NCI-H2227 treated with DMSO at 0.1 percent for 48 hours (cell line): ENCODE results near the gene SLC22A14.
"Not testable (repeated sequence)": the region's sequence is repeated elsewhere in the genome, so short reads cannot be mapped to it uniquely, and the experiment has no call there.

Source experiments
- DNase-seq: peaks from one replicate; lab custom pipeline; 2025; lab: John Stamatoyannopoulos, UW

SLC22A14 gene

DNA sequence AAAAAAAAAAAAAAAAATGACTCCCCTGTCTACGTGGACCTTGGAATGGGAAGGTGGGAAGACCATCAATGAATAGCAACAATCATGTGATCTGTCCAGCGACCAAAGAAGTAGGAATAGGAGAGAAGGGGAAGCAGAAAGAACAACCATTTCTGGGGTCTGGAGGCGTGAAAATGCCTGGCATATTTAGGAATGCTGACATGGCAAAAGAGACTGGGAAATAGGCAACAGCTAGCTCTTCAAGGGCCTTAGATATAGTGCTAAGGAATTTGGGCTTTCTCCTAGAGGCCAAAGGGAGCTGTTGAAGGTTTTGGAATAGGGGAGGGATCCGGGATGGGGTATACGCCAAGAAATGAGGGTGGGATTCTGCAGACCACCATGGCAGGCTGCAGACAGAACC lies 10.5 kb upstream of the SLC22A14 start:
- no peak for DNase-seq

- DNase-seq: no peak
Observed at GRCh38 chr3:38274864-38275649, 7.0 kb upstream of the SLC22A14 start.

DNA sequence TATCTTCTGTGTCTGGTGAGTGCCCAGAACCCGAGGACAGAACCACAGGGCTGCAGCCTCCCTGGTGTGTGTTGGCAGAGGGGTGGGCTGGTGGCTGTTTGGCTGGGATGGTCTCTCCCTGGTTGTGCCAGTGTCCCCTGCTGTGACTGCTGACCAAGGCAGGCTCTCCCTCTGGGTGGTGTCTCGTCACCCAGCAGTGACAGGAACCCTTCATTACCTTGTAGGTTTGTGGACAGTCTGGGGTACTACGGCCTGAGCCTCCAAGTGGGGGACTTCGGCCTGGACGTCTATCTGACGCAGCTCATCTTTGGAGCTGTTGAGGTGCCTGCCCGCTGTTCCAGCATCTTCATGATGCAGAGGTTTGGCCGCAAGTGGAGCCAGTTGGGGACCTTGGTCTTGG lies 6.4 kb upstream of the SLC22A14 start:
- DNase-seq: no peak

DNA sequence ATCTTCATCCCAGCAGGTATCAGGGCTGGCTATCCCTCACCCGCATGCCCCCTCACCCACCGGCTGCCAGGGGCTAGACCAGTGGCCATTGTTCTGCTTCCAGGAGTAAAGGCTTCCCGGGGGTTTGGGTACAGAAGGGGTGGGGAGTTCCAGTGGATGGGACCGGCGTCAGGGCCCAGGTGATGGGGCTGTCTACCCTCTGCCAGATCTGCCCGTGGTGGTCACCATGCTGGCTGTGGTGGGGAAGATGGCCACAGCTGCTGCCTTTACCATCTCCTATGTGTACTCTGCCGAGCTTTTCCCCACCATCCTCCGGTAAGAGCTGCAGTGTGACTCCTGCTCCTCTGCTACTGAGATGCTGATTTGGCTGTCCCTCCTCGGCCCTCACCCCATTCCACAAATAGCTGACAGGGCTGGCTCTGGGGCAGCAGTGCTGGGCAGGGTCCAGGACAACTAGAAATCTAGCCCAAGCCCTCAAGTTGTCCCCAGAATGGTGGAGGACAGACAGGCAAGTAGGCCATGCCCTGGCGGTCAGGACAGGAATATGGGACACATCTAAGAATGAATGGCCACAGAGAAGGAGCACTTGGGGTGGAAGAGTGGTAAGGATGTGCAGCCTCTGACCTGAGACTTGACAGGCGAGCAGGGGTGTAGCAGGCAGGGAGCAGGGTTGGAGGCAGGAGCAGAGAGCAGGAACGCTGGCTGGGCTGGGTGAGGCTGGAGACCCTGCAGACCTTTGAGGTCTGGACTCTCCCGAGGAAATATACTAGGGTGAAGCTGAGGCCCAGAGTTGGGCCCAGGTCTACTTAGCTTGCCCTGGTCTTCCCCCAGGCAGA lies 5.8 kb upstream of the SLC22A14 start:
- DNase-seq: no peak

DNA sequence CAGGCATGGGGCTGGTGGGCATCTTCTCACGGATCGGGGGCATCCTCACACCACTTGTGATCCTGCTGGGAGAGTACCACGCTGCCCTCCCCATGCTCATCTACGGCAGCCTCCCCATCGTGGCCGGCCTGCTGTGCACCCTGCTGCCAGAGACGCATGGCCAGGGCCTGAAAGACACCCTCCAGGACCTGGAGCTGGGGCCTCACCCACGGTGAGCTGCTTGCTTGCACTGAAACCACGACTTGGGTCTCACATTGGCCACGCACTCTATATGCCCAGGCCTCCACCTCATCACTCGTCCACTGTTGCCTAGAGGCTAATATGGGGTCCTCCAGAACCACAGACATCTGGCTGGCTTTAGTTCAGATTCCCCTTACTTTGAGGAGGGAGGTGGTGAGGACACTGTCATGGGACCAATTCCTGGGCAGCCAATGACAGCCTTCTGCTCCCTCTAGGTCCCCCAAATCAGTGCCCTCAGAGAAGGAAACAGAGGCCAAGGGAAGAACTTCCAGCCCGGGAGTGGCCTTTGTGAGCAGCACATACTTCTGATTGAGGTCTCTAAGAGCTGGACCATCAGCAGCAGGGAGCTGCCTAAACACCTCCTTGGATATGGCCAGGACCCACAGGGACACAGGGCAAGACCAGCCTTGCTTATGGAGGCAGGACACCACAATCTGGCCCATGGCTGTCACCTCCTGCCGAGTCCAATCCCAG lies 5.0 kb upstream of the SLC22A14 start:
- DNase-seq: no peak

GRCh38 chr3:38278841-38279240 lies 3.3 kb upstream of the SLC22A14 start:
- DNase-seq: no peak

DNA sequence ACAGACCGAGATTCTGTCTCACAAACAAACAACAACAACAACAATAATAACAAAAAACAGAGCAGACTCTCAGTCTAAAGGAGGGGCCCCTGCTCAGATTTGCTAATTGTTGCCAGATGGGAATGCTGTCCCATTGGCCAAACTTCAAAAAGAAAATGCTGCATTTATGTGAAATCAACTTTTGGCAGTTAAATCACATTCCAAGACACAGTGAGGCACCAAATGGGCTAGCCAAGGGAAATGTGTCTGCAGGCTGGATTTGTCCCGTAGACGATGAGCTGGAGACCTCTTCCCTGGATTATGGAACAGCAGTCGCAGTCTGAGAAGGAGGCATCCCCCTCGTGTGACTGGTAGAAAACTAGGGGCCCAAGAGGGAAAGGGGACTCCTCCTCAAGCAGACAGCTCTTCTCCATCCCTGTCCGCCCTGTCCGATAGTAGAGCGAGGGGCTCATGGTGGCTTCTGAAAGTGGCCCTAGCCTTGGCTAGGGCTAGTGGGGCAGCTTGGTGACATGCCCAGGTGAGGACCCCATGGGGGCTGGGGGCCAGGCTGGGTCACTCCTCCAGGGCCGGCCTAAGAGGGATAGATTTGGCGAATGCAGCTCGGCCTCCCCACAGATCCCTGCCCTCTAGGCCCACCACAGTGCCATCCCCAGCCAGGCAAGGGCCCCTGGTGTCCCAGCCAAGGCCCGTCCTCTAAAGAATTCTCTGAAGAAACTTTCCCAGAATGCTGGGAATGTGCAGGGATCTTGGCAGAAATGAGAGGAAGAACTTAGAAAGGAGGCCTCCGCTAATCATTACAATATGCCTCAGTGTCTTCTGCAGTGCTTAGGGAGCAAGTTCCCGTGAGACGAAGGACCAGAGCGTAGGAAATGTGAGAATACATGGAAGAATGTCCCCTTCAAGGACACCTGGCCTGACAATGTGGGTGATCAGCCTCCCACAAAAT lies 2.0 kb downstream of the SLC22A14 start:
- no peak for DNase-seq

DNA sequence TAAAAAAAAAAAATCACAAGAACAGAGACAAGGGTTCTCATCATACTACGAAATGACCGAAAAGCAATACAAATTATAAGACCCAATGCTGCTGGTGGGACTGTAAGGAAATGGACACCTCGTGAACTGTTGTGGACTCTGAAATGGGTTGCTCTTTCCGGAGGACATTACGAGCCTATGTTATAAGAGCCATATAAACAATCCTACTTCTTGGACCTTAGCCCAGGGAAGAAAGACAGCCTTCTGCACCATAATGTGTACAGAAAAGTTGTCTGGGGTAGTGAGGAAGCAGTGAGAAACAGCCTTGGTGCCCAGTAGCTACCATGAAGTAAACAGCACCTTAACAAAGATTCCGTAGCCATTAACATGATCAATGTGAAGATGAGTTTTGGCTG lies 2.7 kb downstream of the SLC22A14 start:
- no peak for DNase-seq

DNA sequence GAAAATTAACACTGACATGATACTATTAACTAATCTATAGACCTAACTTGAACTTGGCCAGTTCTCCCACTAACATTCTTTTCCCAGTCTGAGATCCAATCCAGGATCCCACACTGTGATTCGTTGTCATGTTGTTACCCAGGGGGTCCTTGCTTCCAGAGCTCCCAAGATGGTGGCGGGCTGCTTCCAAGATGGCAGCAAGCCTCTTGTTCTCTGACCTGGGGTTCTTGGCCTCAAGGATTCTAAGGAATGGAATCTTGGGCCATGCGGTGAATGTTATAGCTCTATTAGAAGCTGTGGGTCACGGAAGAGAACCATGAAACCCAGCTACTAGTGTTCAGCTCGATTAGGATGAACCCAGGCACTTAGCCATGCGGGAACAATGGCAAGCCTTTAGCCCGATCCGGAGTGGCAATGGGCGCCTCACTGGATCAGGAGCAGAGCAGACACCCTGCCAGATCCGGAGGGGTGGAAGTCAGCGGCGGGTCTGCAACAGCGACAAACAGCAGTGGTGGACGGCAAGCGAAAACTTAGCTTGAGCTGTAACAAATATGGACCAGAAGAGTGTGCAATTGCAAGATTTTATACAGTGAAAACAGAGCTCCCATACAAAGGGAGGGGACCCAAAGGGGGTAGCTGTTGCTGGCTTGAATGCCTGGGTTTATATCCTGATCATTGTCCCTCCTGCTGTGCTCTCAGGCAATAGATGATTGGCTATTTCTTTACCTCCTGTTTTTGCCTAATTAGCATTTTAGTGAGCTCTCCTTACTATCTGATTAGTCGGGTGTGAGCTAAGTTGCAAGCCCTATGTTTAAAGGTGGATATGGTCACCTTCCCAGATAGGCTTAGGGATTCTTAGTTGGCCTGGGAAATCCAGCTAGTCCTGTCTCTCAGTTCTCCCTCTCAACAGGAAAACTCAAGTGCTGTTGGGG lies 7.5 kb downstream of the SLC22A14 start:
- not testable (repeated sequence) for DNase-seq

DNA sequence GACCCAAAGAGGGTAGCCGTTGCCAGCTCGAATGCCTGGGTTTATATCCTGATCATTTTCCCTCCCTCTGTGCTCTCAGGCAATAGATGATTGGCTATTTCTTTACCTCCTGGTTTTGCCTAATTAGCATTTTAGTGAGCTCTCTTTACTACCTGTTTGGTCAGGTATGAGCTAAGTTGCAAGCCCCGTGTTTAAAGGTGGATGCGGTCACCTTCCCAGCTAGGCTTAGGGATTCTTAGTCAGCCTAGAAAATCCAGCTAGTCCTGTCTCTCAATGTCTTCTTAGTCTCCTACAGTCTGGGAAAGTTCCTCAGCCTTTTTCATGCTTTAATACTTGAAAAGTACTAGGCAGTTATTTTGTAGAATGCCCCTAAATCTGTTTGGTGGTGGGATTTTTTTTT lies 15.0 kb downstream of the SLC22A14 start:
- not testable (repeated sequence) for DNase-seq

DNA sequence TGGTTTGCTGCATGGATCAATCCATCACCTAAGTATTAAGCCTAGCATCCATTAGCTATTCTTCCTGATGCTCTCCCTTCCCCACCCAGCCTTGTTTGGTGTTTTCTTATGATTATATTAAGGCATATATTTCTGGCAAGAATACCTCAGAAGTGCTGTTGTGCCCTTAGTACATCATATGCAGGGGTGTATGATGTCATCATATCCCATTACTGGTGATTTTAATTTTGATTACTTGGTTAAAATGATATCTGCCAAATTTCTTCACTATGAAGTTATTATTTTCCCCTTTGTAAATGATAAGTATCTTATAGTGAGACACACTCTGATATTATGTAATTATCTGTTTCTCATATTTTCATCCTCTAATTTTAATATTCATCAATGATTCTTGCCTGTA lies 15.4 kb downstream of the SLC22A14 start:
- no peak for DNase-seq

GRCh38 chr3:38297947-38298711 lies 16.0 kb downstream of the SLC22A14 start:
- no peak for DNase-seq

- no peak for DNase-seq
Observed at GRCh38 chr3:38306941-38307340, 24.8 kb downstream of the SLC22A14 start.

DNA sequence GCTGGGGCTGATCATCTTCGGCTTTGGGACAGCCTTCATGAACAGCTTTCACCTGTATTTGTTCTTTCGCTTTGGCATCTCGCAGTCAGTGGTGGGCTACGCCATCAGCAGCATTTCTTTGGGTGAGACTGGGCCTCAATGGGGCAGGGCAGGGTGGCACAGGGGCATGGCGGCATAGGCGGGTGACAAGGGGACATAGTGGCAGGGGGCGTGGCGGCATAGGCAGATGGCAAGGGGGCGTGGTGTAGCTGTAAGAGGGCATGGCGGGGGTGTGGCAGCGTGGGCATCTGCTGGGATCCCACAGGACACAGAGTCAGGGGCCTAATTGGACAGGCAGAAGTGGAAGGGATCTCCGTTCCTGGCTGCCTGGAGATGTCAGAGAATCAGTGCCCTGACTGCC lies 25.5 kb downstream of the SLC22A14 start:
- DNase-seq: no peak

DNA sequence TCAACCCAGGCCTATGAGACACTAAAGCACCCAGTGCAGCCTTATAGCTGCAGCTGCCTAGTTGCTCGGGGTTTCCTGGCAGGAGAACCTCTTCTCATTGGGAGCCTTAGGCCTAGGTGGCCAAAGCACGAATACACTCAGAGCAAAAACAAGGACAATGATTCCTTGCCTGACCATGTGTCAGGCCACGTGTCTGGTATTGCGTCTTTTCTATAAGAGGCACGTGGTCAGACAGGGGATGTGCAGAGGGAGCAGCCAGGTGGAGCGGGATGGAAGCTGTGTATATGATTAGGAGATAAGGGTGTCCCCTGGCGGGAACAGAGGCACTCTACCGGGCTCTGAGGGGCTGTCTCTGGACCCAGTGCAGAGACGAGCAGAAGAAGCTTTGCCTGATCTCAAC lies 26.4 kb downstream of the SLC22A14 start:
- no peak for DNase-seq

- no peak for DNase-seq
Observed at GRCh38 chr3:38311476-38311875, 29.4 kb downstream of the SLC22A14 start.

- DNase-seq: no peak
Observed at GRCh38 chr3:38311941-38312340, 29.8 kb downstream of the SLC22A14 start.

DNA sequence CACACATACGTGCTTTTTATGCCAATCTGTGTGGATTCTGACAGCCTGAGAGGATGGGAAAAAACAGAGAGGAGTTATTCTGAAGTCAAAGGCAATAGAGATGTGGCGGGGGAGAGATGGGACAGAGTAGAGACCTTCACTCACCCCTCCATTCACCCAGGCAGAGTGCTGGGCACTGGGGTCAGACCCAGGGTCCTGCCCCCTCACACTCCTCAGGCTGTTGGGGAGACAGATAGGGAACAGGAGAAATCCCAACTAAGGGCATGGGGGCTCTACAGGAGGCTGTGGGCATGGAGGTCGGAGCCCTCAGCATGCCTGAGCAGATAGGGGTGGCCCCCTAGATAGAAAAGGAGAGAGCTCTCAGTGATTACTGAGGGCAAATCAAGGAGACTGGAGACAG lies 30.3 kb downstream of the SLC22A14 start:
- DNase-seq: no peak

- no peak for DNase-seq
Observed at GRCh38 chr3:38313263-38313662, 31.2 kb downstream of the SLC22A14 start.

GRCh38 chr3:38313695-38314094 lies 31.6 kb downstream of the SLC22A14 start:
- DNase-seq: no peak
